Stimulated activated CD8-positive, alpha-beta memory T cell treated with anti-CD3 and anti-CD28 coated beads, Interleukin-7, amount 100 ng/mL, for 24 hours (primary cell): ENCODE measurements around the gene SLC6A13.
"Not testable (repeated sequence)": the region's sequence is repeated elsewhere in the genome, so short reads cannot be mapped to it uniquely, and the experiment has no call there.

Experiments used
- DNase-seq: peaks from one replicate; pipeline ENCODE4 v3.0.0-alpha.2; 2020; ENCODE audit warnings: low read depth

SLC6A13 gene

DNA sequence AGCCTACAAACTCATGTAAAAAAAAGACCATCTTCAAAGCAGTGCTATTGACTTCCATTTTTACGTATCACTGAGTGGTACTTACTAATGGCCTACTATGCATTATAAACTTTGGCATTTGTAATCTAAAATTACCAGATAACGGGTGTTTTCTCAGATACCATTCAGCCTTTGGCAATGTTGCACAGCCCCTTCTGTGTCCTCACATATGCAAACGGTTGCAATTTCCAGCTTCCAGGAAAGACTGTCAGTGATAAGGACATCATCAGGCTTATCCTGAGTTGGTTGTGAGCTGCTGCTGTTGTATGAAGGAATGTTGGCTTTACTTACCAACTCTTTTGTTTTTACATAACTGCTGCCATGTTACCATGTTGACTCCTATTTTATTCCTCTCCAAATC, 1.6 kb upstream of the SLC6A13 start:
- no peak for DNase-seq

DNA sequence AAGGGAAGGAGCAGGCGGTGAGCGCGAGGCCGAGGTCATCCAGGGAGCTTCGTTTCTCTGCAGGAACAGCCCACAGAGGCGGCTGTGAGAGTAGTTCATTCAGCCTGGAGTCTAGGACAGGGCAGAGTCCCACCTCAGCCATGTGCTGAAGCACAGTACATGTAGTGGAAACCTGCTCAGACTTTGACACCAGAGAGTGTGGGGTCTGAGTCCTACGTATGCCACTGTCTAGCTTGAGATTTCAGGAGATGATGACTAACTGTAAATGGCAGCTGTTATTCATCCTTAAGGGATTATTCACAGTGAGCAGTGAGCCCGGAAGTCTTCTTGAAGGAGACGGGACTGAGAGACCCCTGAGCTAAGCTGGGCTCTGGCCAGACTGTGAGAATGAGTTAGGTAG, 938 bp upstream of the SLC6A13 start:
- no peak for DNase-seq

DNA sequence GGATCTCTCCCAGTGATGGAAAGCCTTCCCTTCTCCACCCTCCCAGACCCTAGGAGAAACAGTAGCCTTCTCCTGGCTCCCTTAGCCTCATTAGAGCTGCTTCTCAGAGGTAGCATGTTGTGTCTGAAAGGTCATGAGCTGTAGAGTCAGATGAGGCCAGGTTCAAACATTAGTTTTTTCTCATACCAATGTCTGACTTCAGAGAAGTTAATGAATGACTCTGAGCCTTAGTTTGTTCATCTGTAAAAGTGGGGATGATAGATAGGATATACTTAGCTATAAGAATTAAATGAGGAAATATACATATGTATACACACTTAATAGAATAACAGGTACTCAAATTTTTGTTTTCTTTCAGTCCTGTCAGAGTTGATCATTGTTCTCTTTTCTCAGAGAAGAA, 523 bp downstream of the SLC6A13 start:
- no peak for DNase-seq

DNA sequence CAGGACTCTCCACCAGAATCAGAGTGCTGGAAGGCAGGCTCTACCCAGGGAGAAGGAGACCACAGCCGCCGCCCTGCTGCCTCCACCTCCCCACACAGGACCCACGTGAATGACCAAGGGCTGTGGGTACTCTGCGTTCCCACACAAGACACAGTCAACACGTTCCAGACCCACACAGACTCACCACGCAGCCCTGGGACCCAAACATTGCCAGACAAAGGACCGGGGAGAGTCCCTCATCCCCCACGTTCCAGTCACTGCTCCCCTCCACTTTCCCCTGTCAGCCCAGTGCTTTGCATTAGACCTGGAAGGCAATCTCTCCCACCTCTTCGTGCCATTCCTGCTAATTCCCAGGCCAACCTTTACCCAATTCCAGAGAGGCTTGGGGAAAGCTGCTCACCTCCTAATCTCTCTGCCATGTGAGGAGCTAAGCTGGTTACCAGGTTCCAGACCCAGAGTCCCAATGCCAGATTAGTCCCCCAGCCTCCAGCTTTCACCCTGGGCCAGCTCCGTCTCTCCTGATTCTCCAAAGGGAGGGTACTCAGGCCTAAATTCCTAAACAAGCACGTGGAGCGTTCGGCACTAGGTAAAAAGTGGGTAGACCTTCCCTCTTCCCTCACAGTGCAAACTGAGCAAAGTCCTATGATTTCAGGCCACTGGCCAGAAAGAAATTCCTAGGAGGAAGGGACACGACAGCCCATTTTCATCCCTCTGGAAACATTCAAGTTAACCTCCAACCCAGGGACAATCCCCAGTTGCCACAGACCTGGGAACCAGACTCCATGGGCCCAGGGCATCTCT, 4.9 kb downstream of the SLC6A13 start:
- no peak for DNase-seq

DNA sequence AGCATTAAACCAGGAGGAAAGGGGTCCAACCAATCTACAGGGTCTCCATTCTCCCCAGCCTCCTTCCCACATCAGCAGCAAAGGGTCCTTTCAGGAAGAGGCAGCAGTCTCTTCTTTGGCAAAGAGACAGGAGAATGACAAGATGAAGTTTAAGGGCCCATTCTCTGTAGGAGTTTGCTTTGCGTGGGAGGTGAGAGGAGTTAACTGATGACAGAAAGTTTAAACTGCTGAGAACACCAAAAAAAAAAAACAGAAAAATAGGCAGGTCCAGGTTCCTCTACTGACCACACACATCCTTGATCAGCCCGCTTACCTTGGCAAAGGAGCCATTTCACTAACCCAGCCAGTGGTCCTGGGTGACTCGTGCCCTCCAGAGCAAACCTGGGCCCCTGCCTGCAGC, 5.7 kb downstream of the SLC6A13 start:
- DNase-seq = no peak

DNA sequence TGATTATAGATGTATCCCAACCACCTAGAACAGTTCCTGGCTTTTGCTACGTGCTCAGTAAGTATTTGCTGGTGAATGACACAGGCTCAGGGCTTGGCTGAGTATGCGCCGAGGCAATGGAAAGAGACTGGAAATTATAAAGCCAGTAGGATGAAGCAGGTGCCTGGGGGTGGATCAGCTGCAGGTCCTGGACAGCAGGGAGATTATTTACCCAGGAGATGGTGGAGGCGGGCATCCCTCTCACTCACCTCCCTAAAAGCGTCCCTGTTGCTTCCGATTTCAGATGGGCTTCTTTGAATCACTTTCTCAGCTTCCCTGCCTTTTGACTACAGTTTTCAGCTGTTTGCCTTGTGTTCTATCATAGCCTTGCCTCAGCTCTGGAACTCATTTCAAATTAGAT, 6.4 kb downstream of the SLC6A13 start:
- no peak for DNase-seq

DNA sequence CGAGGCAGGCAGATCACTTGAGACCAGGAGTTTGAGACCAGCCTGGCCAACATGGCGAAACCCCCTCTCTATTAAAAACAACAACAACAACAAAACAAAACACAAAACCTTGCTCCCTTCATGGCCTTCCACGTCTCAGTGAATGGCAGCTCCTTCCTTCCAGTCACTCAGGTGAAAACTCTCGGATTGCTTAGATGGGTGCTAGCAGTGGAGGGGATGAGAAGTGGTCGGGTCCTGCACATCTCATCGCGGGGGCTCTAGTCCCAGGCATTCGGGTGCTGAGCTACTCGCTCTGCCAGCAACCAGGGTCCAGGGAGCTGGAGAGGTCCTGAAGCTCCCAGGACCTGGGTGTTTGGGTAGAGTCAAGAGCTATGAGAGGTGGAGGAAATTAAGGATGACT, 7.7 kb downstream of the SLC6A13 start:
- no peak for DNase-seq

DNA sequence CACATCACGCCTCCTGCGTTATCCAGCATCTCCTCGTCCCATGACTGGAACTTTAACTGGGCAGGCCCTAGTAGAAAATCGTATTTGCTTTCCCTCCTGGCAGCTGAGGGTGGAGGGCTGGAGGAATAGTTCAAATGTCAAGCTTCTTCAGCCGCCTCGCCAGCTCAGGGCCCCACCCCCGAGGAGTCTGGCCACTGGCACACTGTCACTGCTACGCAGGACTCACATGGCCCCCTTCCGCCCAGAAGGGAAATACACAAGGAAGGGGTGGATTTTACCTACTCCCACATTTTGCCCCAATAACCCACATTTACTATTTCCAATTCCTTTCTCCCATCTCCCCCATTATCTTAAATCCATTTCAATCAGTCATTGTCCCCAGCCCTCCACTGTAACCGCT, 8.6 kb downstream of the SLC6A13 start:
- DNase-seq = no peak

DNA sequence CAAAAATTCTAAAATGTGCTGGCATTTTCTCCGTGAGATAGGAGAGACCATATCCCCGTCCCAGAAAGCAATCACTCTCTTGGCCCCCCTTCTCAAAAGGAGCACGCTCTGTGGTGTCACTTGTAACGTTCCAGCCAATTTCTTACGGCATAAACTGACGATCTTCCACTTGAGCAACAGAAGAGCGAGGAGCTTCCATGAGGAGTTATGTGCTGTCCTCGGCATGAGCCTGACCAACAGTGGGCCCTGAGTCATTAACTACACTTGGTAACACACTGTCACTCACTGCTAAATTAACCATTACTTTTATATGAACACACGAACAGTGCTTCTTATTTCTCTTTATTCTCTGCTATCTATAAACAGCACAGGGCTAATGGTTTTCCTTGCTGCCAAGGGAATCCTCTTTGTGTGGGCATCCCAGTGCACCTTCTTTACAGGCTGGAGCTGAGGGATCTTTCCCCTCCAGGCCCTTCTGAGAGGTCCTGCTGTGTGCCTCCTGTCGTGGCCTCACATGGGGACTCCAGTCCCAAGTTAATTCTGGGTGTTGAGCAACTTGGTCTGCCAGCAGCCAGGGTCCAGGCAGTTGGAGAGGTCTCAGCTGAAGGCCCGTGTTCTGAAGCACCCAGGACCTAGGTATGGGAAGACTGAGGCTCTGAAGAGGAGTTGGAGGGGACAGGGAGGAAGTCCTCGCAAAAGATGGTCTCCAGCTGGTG, 9.4 kb downstream of the SLC6A13 start:
- no peak for DNase-seq

DNA sequence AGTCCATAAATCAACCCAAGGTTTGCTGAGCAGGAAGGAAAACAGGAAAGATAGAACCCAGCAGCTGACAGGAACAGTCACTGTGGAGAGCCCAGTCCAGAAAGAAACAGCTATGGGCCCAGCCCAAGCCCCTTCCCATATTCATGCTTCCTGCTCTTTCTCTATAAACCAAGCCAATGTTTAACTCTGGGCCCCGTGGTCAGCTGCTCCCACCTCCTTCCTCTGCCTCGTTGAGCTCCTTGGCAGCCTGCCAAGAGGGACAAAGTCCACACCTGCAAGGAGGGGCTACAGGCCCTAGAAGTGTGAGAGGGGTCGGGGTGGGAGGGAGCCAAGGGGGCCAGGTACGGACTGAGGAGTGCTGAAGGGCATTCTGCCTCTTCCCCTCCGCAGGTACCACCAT, 10.0 kb downstream of the SLC6A13 start:
- no peak for DNase-seq

DNA sequence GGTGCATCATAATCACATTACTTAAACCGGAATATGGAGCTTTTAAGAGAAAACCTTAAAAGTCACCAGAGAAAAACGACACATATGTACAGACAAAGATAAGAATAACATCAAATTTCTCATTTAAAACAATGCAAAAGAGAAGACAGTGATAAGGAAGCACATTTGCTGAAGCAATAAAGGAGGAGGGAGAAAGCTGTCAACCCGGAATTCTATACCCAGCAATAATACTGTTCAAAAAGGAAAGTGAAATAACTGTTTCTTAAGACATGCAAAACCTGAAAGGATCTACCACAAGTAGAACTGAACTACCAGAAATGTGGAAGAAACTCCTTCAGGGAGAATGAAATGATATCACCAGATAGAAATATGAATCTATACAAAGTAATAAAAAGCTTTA, 15.4 kb downstream of the SLC6A13 start:
- DNase-seq = no peak

DNA sequence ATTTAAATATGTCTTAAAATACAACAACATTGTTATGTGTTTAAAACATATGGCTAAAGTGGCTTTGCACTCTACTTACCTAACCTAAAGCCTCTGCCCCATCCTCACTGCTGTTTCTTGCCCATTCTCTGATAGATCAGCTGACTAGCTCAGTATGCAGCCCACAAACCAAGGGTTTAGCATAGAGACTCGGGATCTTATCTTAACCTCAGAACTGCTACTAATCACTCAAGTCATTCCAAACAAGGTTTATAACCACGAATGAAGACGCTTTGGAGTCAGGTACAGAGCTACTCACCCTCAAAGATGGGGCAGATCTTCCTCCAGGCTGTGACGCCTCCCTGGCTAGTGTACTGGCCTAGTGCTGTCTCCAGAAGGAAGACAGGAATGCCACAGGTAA, 19.3 kb downstream of the SLC6A13 start:
- DNase-seq = no peak

DNA sequence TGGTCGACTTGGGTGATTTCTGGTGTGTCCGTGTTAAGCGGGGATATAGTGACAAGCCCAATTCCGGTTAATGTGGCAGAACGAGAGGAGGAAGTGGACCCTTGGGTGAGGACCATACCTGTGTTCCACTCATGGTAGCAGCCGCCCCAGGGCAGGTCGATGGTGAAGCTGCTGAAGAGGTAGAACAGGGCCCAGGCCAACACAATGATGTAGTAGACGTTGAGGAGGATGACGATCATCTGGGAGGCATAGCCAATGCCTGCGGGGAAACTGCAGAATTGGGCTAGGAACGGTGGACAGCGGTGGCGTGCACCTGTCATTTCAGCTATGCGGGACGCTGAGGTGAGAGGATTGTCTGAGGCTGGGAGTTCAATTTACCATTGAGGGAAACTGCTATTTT, 20.1 kb downstream of the SLC6A13 start:
- DNase-seq = no peak

DNA sequence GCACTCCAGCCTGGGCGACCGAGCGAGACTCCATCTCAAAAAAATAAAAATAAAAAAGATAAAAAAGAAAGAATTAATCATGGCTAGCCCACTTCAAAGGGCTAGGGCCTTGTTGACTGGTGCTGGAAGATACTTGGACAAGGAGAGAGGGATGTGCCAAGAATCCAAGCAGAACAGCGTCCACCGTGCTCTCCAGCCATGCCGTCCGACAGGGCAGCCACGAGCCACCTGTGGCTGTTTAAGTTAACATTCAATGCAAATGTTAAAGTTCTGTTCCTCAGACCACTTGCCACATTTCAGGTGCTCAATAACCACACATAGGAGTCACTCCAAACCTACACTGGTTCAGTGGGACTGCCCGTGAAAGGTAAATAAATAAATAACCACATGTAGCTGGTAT, 21.4 kb downstream of the SLC6A13 start:
- no peak for DNase-seq

DNA sequence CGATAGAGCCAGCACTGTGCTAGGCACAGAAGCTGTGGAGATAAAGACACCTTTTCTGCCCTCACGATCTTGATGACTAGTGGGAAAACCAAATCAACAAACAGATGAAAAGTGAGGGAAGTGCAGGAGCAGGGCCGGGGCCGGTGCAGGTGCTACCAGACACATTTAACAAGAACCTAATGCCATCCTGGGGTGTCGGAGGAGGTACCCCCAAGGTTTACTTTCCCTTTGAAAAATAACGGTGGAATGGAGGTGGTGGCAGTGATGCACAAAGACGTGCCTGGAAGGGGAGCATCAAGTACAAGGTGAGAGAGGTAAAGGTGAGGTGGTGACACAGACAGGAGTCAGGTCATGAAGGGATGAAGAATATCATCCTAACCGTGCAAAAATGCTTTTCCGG, 22.1 kb downstream of the SLC6A13 start:
- DNase-seq = no peak

DNA sequence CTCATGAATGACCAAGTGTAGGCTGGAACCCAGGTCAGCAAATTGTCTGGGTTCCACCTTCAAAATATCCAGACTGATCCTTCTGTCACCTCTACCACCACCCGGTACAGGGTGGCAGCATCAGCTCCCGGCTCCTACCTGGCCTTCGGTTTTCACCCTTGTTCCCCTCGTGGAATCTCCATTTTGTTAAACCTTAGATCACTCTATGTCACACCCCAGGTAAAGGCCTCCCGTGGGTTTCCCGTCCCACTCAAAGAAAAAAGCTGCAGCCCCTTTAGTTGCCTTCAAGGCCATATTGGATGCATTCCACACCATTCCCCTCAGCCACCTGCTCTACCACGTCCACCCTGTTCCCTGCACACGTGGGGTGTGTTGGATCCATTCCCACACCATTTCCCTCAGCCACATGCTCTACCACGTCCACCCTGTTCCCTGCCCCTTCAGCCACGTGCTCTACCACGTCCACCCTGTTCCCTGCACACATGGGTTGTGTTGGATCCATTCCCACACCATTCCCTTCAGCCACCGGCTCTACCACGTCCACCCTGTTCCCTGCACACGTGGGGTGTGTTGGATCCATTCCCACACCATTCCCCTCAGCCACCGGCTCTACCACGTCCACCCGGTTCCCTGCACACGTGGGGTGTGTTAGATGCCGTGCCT, 23.8 kb downstream of the SLC6A13 start:
- DNase-seq = no peak

DNA sequence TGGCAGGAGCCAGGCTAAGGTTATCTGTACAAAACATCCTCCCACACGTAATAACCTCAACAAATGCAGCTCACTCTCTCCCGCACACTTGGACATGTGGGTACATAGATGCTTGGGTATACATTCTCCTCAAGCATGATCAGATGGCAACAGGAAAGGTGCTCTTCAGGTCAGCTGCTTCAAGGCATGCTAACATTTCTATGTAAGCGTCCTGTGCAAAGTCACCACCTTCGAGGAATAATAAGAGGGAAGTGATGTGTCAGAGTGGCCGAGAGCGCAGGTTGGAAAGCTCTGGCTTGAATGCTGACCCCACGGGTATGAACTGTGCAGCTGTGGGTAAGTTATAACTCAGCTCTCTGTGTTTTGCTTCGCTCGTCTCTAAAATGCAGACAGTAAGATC, 24.5 kb downstream of the SLC6A13 start:
- DNase-seq = no peak

DNA sequence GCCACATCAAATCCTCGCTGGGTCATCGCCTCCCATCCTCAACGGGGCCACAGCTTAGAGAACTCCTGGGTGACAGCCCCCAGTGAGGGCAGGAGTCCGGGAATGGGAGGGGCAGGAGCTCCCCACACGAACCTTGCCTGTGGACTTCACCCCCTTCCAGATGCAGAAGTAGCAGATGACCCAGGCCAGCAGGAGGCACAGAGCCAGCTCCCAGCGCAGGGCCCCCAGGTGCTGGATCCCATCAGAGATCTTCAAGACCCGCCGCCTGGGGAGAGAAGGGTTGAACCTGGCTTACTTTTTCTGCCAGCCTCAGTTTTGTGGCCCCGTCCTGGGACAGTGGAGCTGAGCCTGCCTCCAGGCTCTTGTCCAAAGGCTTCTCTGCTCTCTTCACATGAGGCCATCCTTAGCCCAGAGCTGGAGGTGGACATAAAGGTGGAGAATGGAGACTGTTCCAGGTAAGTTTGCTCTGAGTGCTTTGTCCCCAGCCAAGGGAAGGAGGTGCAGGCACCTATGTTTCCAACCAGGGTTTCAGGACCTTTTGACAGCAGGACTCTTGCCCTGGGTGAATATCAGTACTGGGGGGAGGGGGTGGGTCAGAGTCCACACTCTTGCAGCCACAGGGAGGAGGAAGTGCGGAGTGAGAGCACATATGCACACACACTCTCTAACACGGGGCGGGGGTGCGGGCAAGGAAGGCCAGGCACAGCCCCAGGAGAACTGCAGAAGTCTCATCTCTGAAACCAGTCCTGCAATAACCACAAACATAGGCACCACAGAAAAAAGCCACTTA, 25.4 kb downstream of the SLC6A13 start:
- DNase-seq = no peak

DNA sequence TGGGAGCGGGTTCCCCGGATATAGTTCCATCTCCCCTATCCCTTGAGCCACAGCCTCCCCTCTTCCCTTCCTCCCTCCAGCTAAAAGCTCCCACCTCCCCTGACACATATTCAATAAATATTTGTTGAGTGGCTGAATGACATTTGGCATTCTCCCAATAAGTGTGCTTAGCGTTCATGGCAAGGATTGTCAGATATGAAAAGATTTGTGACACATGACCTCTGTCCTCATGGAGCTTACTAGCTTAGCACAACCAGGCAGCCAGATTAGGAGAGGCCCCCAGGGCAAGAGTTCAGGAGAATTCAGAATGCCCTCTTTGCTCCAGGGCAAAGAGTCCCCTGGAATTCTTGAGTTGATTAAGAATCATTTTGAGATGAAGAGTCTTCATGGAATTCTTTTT, 26.2 kb downstream of the SLC6A13 start:
- no peak for DNase-seq

DNA sequence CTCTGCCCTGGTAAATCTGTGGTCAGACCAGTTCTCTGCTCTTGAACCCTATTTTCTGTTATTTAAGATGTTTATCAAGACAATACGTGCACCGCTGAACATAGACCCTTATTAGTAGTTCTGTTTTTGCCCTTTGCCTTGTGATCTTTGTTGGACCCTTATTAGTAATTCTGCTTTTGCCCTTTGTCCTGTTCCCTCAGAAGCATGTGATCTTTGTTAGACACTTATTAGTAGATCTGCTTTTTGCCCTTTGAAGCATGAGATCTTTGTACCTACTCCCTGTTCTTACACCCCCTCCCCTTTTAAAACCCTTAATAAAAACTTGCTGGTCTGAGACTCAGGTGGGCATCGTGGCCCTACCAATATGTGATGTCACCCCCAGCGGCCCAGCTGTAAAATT, 26.7 kb downstream of the SLC6A13 start:
- DNase-seq = not testable (repeated sequence)

DNA sequence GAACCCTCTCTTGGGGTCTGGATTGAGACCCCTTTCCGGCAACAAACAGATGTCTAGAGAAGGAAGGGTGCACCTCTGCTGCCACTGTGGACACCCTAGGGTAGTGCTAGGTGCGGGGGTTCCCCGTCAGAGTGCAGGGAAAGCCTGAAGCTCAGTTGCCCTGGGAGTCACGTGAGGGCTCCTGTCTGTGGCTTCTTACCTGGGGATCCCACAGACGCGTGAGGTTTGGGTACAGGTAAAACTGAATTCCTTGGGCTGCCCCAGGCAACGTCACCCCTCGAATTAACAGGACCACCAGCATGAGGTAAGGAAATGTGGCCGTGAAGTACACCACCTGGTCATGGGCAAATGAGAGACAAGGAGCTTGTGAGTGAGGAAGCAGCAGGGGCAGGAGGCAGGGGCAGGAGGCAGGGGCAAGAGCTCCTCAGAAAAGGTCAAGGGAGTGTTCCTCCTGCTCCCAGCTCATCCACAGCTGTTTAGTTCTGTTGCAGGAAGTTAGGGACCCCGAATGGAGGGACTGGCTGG, 27.7 kb downstream of the SLC6A13 start:
- DNase-seq = no peak

DNA sequence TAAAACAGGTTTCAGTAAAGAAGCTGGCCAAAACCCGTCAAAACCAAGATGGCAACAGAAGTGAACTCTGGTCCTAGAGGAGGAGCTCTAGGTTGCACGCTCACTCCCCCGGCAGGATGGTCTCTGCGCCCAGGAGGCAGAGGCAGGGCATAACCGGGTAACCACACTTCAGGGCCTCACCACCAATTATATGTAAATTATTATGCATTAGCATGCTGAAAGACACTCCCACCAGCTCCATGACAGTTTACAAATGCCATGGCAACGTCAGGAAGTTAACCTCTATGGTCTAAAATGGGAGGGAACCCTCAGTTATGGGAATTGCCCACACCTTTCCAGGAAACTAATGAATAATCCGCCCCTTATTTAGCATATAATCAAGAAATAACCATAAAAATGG, 28.6 kb downstream of the SLC6A13 start:
- no peak for DNase-seq
